A549 (cell line): Measurements from ENCODE around the gene PCNX3. TPM values are rescaled to one million over a fixed set of nuclear protein-coding genes. Genes with fewer than 3 reads are reported as not detected.
A peak's percentile ranks its signal among the peaks of the same experiment; 100 is the strongest.

Source experiments
- ATAC-seq, 2 experiments: fragments of 200-7000 bp in 1 of 2; fragments of >200 bp in 1 of 2; cut with Nextera tagmentation in 1 of 2; cut with Tn5 transposase in 1 of 2; 3 replicates each; pipeline versions ENCODE4 v1.8.0 to v1.9.1; 2018 to 2020; ENCODE audit warnings: mild to moderate bottlenecking in 1 of 2, moderate library complexity in 1 of 2
- CTCF ChIA-PET: fragments of 300-600 bp; sonication (Branson Sonifier 250); formaldehyde crosslinking; extraction: SDS; loops from one replicate; lab custom pipeline; 2021; ENCODE audit warnings: antibody characterized with exemption, inconsistent platforms; lab: Yijun Ruan, JAX
- POLR2A ChIA-PET: fragments of 350-600 bp; formaldehyde crosslinking; extraction: SDS; loops from one replicate; lab custom pipeline; 2021; ENCODE audit warnings: antibody characterized with exemption, inconsistent platforms; lab: Yijun Ruan, JAX
- DNase-seq, 2 experiments: peaks; one replicate each; pipeline versions ENCODE4 v3.0.0 to v3.0.0-alpha.2; 2011 to 2016; ENCODE audit warnings: low read depth in 1 of 2, low spot score in 1 of 2
- FAIRE-seq: peaks from 2 replicates; lab custom pipeline; 2011; peaks lifted over from hg19 to GRCh38; lab: Jason Lieb, UNC
- H3K27ac ChIP-seq, 2 experiments: fragments of >200 bp; sonication (Bioruptor Twin); formaldehyde crosslinking; 3 replicates each; pipeline ENCODE4 v1.5.1; 2016 to 2017
- H3K4me1 ChIP-seq: fragments of >200 bp; sonication (Bioruptor Twin); formaldehyde crosslinking; 3 replicates; pipeline ENCODE4 v1.6.1; 2016
- H3K4me2 ChIP-seq: fragments of >200 bp; sonication (Bioruptor Twin); formaldehyde crosslinking; 3 replicates; pipeline ENCODE4 v1.6.1; 2016
- H3K4me3 ChIP-seq: fragments of >200 bp; sonication (Bioruptor Twin); formaldehyde crosslinking; 3 replicates; pipeline ENCODE4 v1.5.1; 2016
- H3K9me3 ChIP-seq: fragments of >200 bp; sonication (Bioruptor Twin); formaldehyde crosslinking; 3 replicates; pipeline ENCODE4 v1.6.1; 2016
- ATOH8 ChIP-seq: fragments of 250-450 bp; sonication (Bioruptor Pico); IDR thresholded peaks from 2 replicates; pipeline ENCODE4 v1.5.0; 2020; ENCODE audit warnings: low read depth, mild to moderate bottlenecking, moderate library complexity
- CEBPB ChIP-seq, 2 experiments: fragments of >200 bp in 1 of 2; sonication (Bioruptor Twin) in 1 of 2; formaldehyde crosslinking in 1 of 2; IDR thresholded peaks; 2 replicates each; pipeline ENCODE4 v1.6.1; 2012 to 2016
- CTCF ChIP-seq: fragments of >200 bp; sonication (Bioruptor Twin); formaldehyde crosslinking; IDR thresholded peaks from 3 replicates; pipeline ENCODE4 v1.5.1; 2016
- E2F6 ChIP-seq: IDR thresholded peaks from 2 replicates; pipeline ENCODE4 v1.6.1; 2012; ENCODE audit warnings: low read depth, borderline replicate concordance
- EHF ChIP-seq: fragments of 250-450 bp; sonication (Bioruptor Pico); IDR thresholded peaks from 2 replicates; pipeline ENCODE4 v1.5.0; 2020; ENCODE audit warnings: mild to moderate bottlenecking
- ELK1 ChIP-seq: fragments of 150-350 bp; IDR thresholded peaks from 2 replicates; pipeline ENCODE4 v1.6.1; 2014; ENCODE audit warnings: low read depth, mild to moderate bottlenecking, low read length
- FOSL2 ChIP-seq, 2 experiments: fragments of 450-650 bp in 1 of 2; fragments of >200 bp in 1 of 2; sonication (Bioruptor Twin) in 1 of 2; formaldehyde crosslinking; IDR thresholded peaks; 2 replicates each; pipeline versions ENCODE4 v1.5.0 to v1.6.1; 2016 to 2020; ENCODE audit warnings: mild to moderate bottlenecking in 1 of 2, moderate library complexity in 1 of 2
- GATA3 ChIP-seq: IDR thresholded peaks from 2 replicates; pipeline ENCODE4 v1.6.1; 2012; ENCODE audit warnings: borderline replicate concordance
- HOXA7 ChIP-seq: fragments of 250-450 bp; sonication (Bioruptor Pico); IDR thresholded peaks from 2 replicates; pipeline ENCODE4 v1.5.0; 2020; ENCODE audit warnings: mild to moderate bottlenecking, moderate library complexity
- HOXB5 ChIP-seq: fragments of 250-450 bp; sonication (Bioruptor Pico); IDR thresholded peaks from 2 replicates; pipeline ENCODE4 v1.5.0; 2020; ENCODE audit warnings: mild to moderate bottlenecking, moderate library complexity
- MYC ChIP-seq: IDR thresholded peaks from 2 replicates; pipeline ENCODE4 v1.6.1; 2012; ENCODE audit warnings: mild to moderate bottlenecking, inconsistent platforms, low read length, improper control_type of control experiment, borderline replicate concordance
- PHF8 ChIP-seq: fragments of 200-600 bp; sonication (generic); IDR thresholded peaks from 2 replicates; pipeline ENCODE4 v1.6.1; 2016; ENCODE audit warnings: low read depth, mild to moderate bottlenecking, antibody characterized with exemption, moderate library complexity, borderline replicate concordance
- POLR2A ChIP-seq: IDR thresholded peaks from 2 replicates; pipeline ENCODE4 v1.6.1; 2012; ENCODE audit warnings: mild to moderate bottlenecking, low read length
- RAD21 ChIP-seq, 2 experiments: fragments of >200 bp in 1 of 2; sonication (Bioruptor Twin) in 1 of 2; formaldehyde crosslinking in 1 of 2; IDR thresholded peaks in 1 of 2; conservative IDR thresholded peaks in 1 of 2; 2 replicates in 1 of 2; 3 replicates in 1 of 2; pipeline ENCODE4 v1.6.1; 2012 to 2018; ENCODE audit warnings: inconsistent platforms in 1 of 2
- RNF2 ChIP-seq: fragments of 200-600 bp; sonication (generic); IDR thresholded peaks from 2 replicates; pipeline ENCODE4 v1.6.1; 2016; ENCODE audit warnings: low read depth, mild to moderate bottlenecking, antibody characterized with exemption, moderate library complexity, borderline replicate concordance
- SMC3 ChIP-seq: fragments of >200 bp; sonication (Bioruptor Twin); formaldehyde crosslinking; IDR thresholded peaks from 3 replicates; pipeline ENCODE4 v1.6.1; 2018; ENCODE audit warnings: inconsistent platforms
- TP53 ChIP-seq: fragments of 250-450 bp; sonication (Bioruptor Pico); IDR thresholded peaks from 2 replicates; pipeline ENCODE4 v1.5.0; 2021; ENCODE audit warnings: mild to moderate bottlenecking, moderate library complexity
- WGBS: methylation state at CpG from one replicate; pipeline ENCODE4 v1.1.6; 2017; ENCODE audit errors: missing lambda C conversion rate; 5-methylcytosine and 5-hydroxymethylcytosine counted together
- polyA plus RNA-seq, 4 experiments: library from polyadenylated mRNA; depleted of rRNA in 3 of 4; stranded (reverse); fragments of >200 nt; fragmentation: RNase III in 1 of 4; extraction: RNeasy Plus Mini Kit Qiagen cat#74134 plus additional on column Dnase treatment in 1 of 4; gene quantifications; 2 replicates in 3 of 4; 3 replicates in 1 of 4; pipeline ENCODE4 v1.2.3, GENCODE V29; 2011 to 2017

Gene PCNX3
- polyA plus RNA-seq, 2 of the 4 experiments (the other 2 are of a cell fraction): 14.2 to 29.7 TPM

- ChIA-PET CTCF (interaction anchor here (0.8 to 14.6 kb wide), 22 partner anchors 10 to 278 kb away, joined by 3 to 249 read pairs (median 5); partner anchors contain the start of genes EHBP1L1, FAM89B, MAP3K11 and MUS81), POLR2A (interaction anchor here (0.6 to 1.5 kb wide), 3 partner anchors 21 to 407 kb away, joined by 3 read pairs; partner anchors contain the start of gene PCNX3)
- H3K4me1 ChIP-seq: no peaks in the 10 kb centered on the region; the same call in 2 of the 3 replicates
- DNase-seq: no peak
- no peak overlapping the region for H3K4me3 ChIP-seq
- FAIRE-seq: no peak
- H3K4me2 ChIP-seq: no peak overlapping the region
- TF ChIP-seq E2F6 (no peak), CTCF (peak; percentile 66), POLR2A (no peak), RAD21 (conservative IDR thresholded peaks at IDR 0.05 in 1 of 2, IDR thresholded peaks at IDR 0.05 in 1 of 2) (peak; percentile 34 to 43; a peak in 3 of 5 replicates), RNF2 (no peak), SMC3 (peak; percentile 58), FOSL2 (IDR thresholded peaks at IDR 0.05) (no peak), FOSL2 (CRISPR knock-in tag; IDR thresholded peaks at IDR 0.05) (no peak), HOXB5 (no peak), PHF8 (no peak), HOXA7 (CRISPR knock-in tag) (no peak)
- WGBS: 86% methylated on average over 17 of the region's 26 CpGs
- no peak overlapping the region for H3K27ac ChIP-seq
- ATAC-seq: peak; percentile 42 to 73; a peak in 4 of 6 replicates
- H3K9me3 ChIP-seq: no peaks in the 10 kb centered on the region
Observed at GRCh38 chr11:65593518-65594414, 21.8 kb upstream of the PCNX3 start.

GRCh38 chr11:65595131-65595530 lies 20.4 kb upstream of the PCNX3 start:
- no peak overlapping the region for H3K4me2 ChIP-seq
- POLR2A ChIA-PET: no interaction called here
- FAIRE-seq (no peak), DNase-seq (no peak), ATAC-seq (peak; percentile 3 to 8; a peak in 3 of 6 replicates)
- 0 out of 6 replicates have a peak overlapping the region, but pooled peaks of 1 of the 2 experiments have one; percentile 16 for H3K27ac ChIP-seq
- no peaks in the 10 kb centered on the region; the same call in 2 of the 3 replicates for H3K4me1 ChIP-seq
- no peak overlapping the region for H3K4me3 ChIP-seq
- CTCF ChIA-PET: interaction anchor here (1.0 to 14.6 kb wide), 10 partner anchors 11 to 280 kb away, joined by 3 to 249 read pairs (median 22); partner anchors contain the start of genes EHBP1L1, FAM89B, MAP3K11 and PCNX3
- WGBS: no CpG with 5 or more reads among the region's 3 CpGs
- no peaks in the 10 kb centered on the region for H3K9me3 ChIP-seq
- TF ChIP-seq E2F6 (no peak), ATOH8 (no peak), GATA3 (no peak), FOSL2 (IDR thresholded peaks at IDR 0.05) (no peak), FOSL2 (CRISPR knock-in tag; IDR thresholded peaks at IDR 0.05) (no peak), HOXB5 (no peak), CEBPB (IDR thresholded peaks at IDR 0.05) (no peak), EHF (no peak), MYC (no peak), ELK1 (no peak), TP53 (CRISPR knock-in tag) (no peak)
